Kidney (tissue), 14 donors: ENCODE data around the gene LRRIQ3. TPM values are rescaled to one million over a fixed set of nuclear protein-coding genes. Genes with fewer than 3 reads are reported as not detected.

Experiments used
- DNase-seq, 5 donors: peaks; one replicate each; pipeline ENCODE4 v3.0.0-alpha.2; 2013 to 2020
- FAIRE-seq: peaks from 2 replicates; lab custom pipeline; 2012; peaks lifted over from hg19 to GRCh38; lab: Jason Lieb, UNC
- H3K27ac ChIP-seq, 2 donors: one replicate each; pipeline ENCODE4 v1.7.0; 2013; ENCODE audit warnings: low read depth in 2 of 2, low read length in 2 of 2, inconsistent platforms in 1 of 2
- H3K27me3 ChIP-seq: one replicate; pipeline ENCODE4 v1.7.1; 2013; ENCODE audit warnings: low read length, inconsistent platforms; ENCODE audit not compliant: control insufficient read depth, insufficient read depth
- H3K36me3 ChIP-seq, 3 donors: one replicate each; pipeline versions ENCODE4 v1.7.0 to v1.7.1; 2013; ENCODE audit warnings: low read length in 3 of 3, control low read depth in 1 of 3, inconsistent platforms in 1 of 3; ENCODE audit not compliant: insufficient read depth in 3 of 3, control insufficient read depth in 2 of 3
- H3K4me1 ChIP-seq, 3 donors: one replicate each; pipeline versions ENCODE4 v1.7.0 to v1.7.1; 2013; ENCODE audit warnings: low read length in 3 of 3, inconsistent platforms in 1 of 3, low read depth in 1 of 3; ENCODE audit not compliant: control insufficient read depth in 2 of 3, insufficient read depth in 2 of 3
- H3K4me3 ChIP-seq, 3 donors: one replicate each; pipeline versions ENCODE4 v1.7.0 to v1.8.1; 2013; ENCODE audit warnings: low read length in 3 of 3, control low read depth in 1 of 3, inconsistent platforms in 1 of 3
- H3K9ac ChIP-seq, 3 donors: one replicate each; pipeline versions ENCODE4 v1.7.0 to v1.7.1; 2013; ENCODE audit warnings: low read length in 3 of 3, control low read depth in 1 of 3, inconsistent platforms in 1 of 3
- H3K9me3 ChIP-seq, 3 donors: one replicate each; pipeline versions ENCODE4 v1.7.0 to v1.7.1; 2013; ENCODE audit warnings: low read length in 3 of 3, control low read depth in 1 of 3, inconsistent platforms in 1 of 3; ENCODE audit not compliant: control insufficient read depth in 2 of 3, insufficient read depth in 1 of 3
- intact Hi-C: fragments of 100-400 bp; cut with DNase I; formaldehyde crosslinking; loops from one replicate; pipeline ENCODE4 v1.11.1; 2022
- polyA plus RNA-seq: library from polyadenylated mRNA; stranded (reverse); fragments of 350-450 nt; fragmentation: Illumina TruSeq; extraction: RNeasy Lipid Tissue Mini Kit (QIAGEN cat#74804); gene quantifications from one replicate; pipeline ENCODE4 v1.2.3, GENCODE V29; 2014; ENCODE audit warnings: low read depth, low replicate concordance; ENCODE audit not compliant: insufficient read depth
- total RNA-seq: library from RNA; stranded (reverse); fragmentation: NEBNext Ultra II Directional; extraction: Animal tissue kit (Norgen Biotek cat#: 25700); gene quantifications from one replicate; pipeline ENCODE4 v1.2.1, GENCODE V29; 2021
- TF ChIP-seq, protein P1 (sequence below): IDR thresholded peaks from 3 replicates; pipeline ENCODE4 v1.5.1; 2012; ENCODE audit warnings: mild to moderate bottlenecking, moderate library complexity, borderline replicate concordance; ENCODE audit not compliant: insufficient read depth; ENCODE audit errors: extremely low read depth
- donor health status: control.
- donor health status: control.
- donor health status: control.
- donor health status: control.
- donor health status: control.
- donor health status: DM: yes; HTN: yes; CAD: no.
- donor health status: Normal renal cell carcinoma (clear cell type).

The LRRIQ3 gene
- total and polyA plus RNA-seq, 2 donors from 2014 or later, result 1.6 to 2.4 TPM

DNA sequence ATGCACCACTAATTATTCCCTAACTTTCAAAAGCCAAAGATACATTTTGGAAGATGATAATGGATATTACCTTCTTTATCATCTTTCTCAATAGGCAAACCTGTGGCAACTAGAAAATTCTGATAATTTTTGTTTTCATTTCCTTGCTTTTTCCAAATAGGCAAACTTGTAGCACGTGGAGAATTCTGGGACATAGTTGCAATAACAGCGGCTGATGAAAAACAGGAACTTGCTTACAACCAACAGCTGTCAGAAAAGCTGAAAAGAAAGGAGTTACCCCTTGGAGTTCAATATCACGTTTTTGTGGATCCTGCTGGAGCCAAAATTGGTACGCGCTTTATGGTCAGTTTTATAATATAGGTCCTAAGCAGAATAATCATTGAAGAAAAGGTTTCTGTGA is 1.5 kb upstream of the LRRIQ3 start:
- H3K4me1 ChIP-seq, result peaks cover 0 to 2% (median 0%) of the 10 kb centered on the region in 3 donors
- FAIRE-seq (no peak), DNase-seq (no peak)
- peaks cover 0 to 3% (median 3%) of the 10 kb centered on the region in 3 donors for H3K36me3 ChIP-seq
- intact Hi-C loops, result no loop called here
- peak overlapping the region in 2 of 3 donors; percentile 93 to 96 for H3K4me3 ChIP-seq
- no peaks in the 10 kb centered on the region for H3K9me3 ChIP-seq
- TF ChIP-seq, protein P1, sequence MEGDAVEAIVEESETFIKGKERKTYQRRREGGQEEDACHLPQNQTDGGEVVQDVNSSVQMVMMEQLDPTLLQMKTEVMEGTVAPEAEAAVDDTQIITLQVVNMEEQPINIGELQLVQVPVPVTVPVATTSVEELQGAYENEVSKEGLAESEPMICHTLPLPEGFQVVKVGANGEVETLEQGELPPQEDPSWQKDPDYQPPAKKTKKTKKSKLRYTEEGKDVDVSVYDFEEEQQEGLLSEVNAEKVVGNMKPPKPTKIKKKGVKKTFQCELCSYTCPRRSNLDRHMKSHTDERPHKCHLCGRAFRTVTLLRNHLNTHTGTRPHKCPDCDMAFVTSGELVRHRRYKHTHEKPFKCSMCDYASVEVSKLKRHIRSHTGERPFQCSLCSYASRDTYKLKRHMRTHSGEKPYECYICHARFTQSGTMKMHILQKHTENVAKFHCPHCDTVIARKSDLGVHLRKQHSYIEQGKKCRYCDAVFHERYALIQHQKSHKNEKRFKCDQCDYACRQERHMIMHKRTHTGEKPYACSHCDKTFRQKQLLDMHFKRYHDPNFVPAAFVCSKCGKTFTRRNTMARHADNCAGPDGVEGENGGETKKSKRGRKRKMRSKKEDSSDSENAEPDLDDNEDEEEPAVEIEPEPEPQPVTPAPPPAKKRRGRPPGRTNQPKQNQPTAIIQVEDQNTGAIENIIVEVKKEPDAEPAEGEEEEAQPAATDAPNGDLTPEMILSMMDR, result no peak
- H3K27me3 ChIP-seq, result no peaks in the 10 kb centered on the region
- H3K27ac ChIP-seq, result no peak overlapping the region
- no peak overlapping the region for H3K9ac ChIP-seq

DNA sequence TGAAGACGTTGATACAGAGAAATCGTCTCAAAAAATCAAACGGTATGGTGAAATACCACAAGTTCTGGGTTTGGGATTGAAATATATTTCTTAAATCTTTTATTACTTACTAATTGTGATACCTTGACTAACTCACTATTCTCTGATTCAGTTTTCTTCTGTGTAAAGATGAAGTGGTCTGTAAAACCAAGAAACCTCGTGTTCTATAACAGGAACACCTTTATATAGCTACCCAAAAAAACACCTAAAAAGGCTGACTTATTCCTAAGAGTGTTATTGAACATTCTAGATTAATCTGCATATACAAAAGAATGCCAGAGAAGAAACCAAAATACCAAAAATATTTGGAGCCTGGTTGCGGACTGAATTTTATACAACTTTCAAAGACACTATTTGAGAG is 721 bp downstream of the LRRIQ3 start:
- Histone ChIP-seq H3K9me3 (no peaks in the 10 kb centered on the region), H3K4me3 (peak overlapping the region in 2 of 3 donors; percentile 93 to 96), H3K27me3 (no peaks in the 10 kb centered on the region), H3K9ac (no peak overlapping the region), H3K27ac (no peak overlapping the region), H3K36me3 (no peaks in the 10 kb centered on the region), H3K4me1 (peaks cover 0 to 2% (median 0%) of the 10 kb centered on the region in 3 donors)
- FAIRE-seq, result no peak
- TF ChIP-seq, protein P1, result no peak
- intact Hi-C loops, result no loop called here
- DNase-seq, result no peak

DNA sequence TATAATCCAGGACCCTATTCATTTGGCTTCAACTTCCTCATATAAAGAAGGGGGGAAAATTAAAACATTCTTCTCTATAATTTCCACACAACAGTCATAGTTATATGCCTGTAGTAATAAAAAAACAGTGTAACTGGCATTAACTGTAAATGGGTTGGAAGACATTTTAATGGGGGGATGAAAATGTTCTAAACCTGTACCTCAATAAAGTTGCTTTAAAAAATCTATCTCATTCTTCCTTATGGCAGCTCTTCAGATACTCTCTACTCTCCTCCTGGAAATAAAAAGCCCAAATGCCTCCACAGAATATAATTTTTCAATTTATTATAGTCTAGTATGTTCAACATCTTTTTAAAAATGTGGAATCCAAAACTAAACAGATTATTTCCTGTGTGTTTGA is 2.6 kb downstream of the LRRIQ3 start:
- H3K9me3 ChIP-seq, result no peaks in the 10 kb centered on the region
- no peak overlapping the region for H3K27ac ChIP-seq
- intact Hi-C loops, result no loop called here
- H3K27me3 ChIP-seq, result no peaks in the 10 kb centered on the region
- TF ChIP-seq, protein P1, result no peak
- H3K4me1 ChIP-seq, result peaks cover 0 to 2% (median 0%) of the 10 kb centered on the region in 3 donors
- H3K4me3 ChIP-seq, result no peak overlapping the region
- no peaks in the 10 kb centered on the region for H3K36me3 ChIP-seq
- no peak overlapping the region for H3K9ac ChIP-seq
- DNase-seq, result no peak
- FAIRE-seq, result no peak

DNA sequence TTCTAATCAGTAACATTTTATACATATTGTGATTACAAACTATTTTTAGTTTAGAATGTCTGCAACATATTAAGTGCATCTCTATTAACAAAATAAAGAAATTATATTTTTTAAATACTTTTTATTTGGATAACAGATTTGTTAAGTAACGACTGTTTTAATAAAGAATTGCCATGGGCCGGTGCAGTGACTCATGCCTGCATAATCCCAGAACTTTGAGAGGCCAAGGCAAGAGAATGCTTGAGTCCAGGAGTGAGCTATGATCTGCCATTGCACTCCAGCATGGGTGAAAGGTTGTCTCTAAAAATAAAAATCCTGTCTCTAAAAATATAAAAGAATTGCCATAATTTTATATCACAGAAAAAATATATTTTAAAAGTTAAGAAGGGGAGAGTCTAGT is 4.1 kb downstream of the LRRIQ3 start:
- Histone ChIP-seq H3K4me1 (no peaks in the 10 kb centered on the region), H3K27me3 (no peaks in the 10 kb centered on the region), H3K9me3 (no peaks in the 10 kb centered on the region), H3K36me3 (no peaks in the 10 kb centered on the region), H3K27ac (no peak overlapping the region), H3K4me3 (no peak overlapping the region), H3K9ac (no peak overlapping the region)
- DNase-seq, result no peak
- FAIRE-seq, result no peak
- TF ChIP-seq, protein P1, result no peak
- intact Hi-C loops, result no loop called here
